ENCODE measurements around the gene ZNF436.
"Not testable (repeated sequence)": the region's sequence is repeated elsewhere in the genome, so short reads cannot be mapped to it uniquely, and the experiment has no call there.

ZNF436 gene

GRCh38 chr1:23330846-23331245 is 38.8 kb downstream of the ZNF436 start:
- Mint-ChIP-seq H3K27ac (no peak overlapping the region), H3K4me3 (no peak overlapping the region)

GRCh38 chr1:23325393-23325792 is 44.2 kb downstream of the ZNF436 start:
- Mint-ChIP-seq H3K9me3 (no peaks in the 10 kb centered on the region), H3K4me1 (ENCODE audit: low read depth) (peaks cover 22% of the 10 kb centered on the region), H3K36me3 (ENCODE audit: low read depth) (peaks cover 72% of the 10 kb centered on the region), H3K27ac (no peak overlapping the region), H3K27me3 (no peaks in the 10 kb centered on the region), H3K4me3 (no peak overlapping the region)

More at GRCh38 chr1:23330846-23331245, 38.8 kb downstream of the ZNF436 start:
- Mint-ChIP-seq H3K36me3 (ENCODE audit: low read depth) (peaks cover 81% of the 10 kb centered on the region), H3K9me3 (no peaks in the 10 kb centered on the region), H3K27me3 (no peaks in the 10 kb centered on the region), H3K4me1 (ENCODE audit: low read depth) (peaks cover 22% of the 10 kb centered on the region)

- Mint-ChIP-seq H3K4me1 (ENCODE audit: low read depth) (peaks cover 7% of the 10 kb centered on the region), H3K27me3 (no peaks in the 10 kb centered on the region), H3K27ac (no peak overlapping the region), H3K4me3 (no peak overlapping the region), H3K9me3 (no peaks in the 10 kb centered on the region), H3K36me3 (ENCODE audit: low read depth) (peaks cover 73% of the 10 kb centered on the region)
Observed at GRCh38 chr1:23322770-23323169, 46.9 kb downstream of the ZNF436 start.

- not testable (repeated sequence) for H3K4me3 Mint-ChIP-seq, H3K27me3 Mint-ChIP-seq, H3K9me3 Mint-ChIP-seq
- H3K4me1 Mint-ChIP-seq (ENCODE audit: low read depth) = peaks cover 12% of the 10 kb centered on the region
- H3K36me3 Mint-ChIP-seq (ENCODE audit: low read depth) = peaks cover 79% of the 10 kb centered on the region
- H3K27ac Mint-ChIP-seq = peak overlapping the region; percentile 21
Observed at GRCh38 chr1:23310280-23310679, 59.4 kb downstream of the ZNF436 start.

Data from stimulated activated naive CD8-positive, alpha-beta T cell treated with anti-CD3 and anti-CD28 coated beads, Interleukin-15, Interleukin-2, amounts not matched to agents 100 ng/mL and 50 ng/mL, for 24 hours (primary cell).